Measurements from ENCODE around the gene IFFO2. TPM values are rescaled to one million over a fixed set of nuclear protein-coding genes. Genes with fewer than 3 reads are reported as not detected.
A peak's percentile ranks its signal among the peaks of the same experiment; 100 is the strongest.

IFFO2 gene
- total and polyA plus RNA-seq, 2 of the 13 experiments (the other 11 are each of a cell fraction or from before 2014, with no cell fraction given) = 7.3 to 16.7 TPM

GRCh38 chr1:18946550-18947381 lies 9.7 kb downstream of the IFFO2 start:
- CTCF ChIA-PET (ENCODE audit: low intra/inter-chr PET ratio, low total read pairs) = no interaction called here
- no peak for ATAC-seq
- BruUV-seq (replicated peaks) = no TSS peak

More at GRCh38 chr1:18946550-18947381, 9.7 kb downstream of the IFFO2 start:
- Histone ChIP-seq H2AFZ (ENCODE audit: low read length) (no peak overlapping the region), H4K20me1 (ENCODE audit: insufficient read depth, low read length) (no peaks in the 10 kb centered on the region; the same call in 1 of the 2 replicates), H3K27ac (ENCODE audit: extremely low read length, insufficient read depth, low read length) (peak overlapping the region; percentile 36), H3K9me3 (ENCODE audit: low read length) (no peaks in the 10 kb centered on the region), H3K4me2 (ENCODE audit: low read depth, low read length) (no peak overlapping the region), H3K79me2 (ENCODE audit: insufficient read depth, low read length) (peaks cover 79% of the 10 kb centered on the region), H3K36me3 (replicated peaks in 1 of 2; ENCODE audit: control insufficient read depth in 1 of 2, insufficient read depth in 2 of 2, low read length in 2 of 2) (peaks cover 0 to 4% of the 10 kb centered on the region in 2 experiments; a peak in 1 of 5 replicates), H3K9ac (ENCODE audit: insufficient read depth, low read depth, low read length) (0 out of 2 replicates have a peak overlapping the region, but pooled peaks have one; percentile 17), H3K27me3 (ENCODE audit: control insufficient read depth in 1 of 2, insufficient read depth in 2 of 2, low read length in 2 of 2) (no peaks in the 10 kb centered on the region), H3K4me3 (replicated peaks in 1 of 3; ENCODE audit: insufficient read depth in 1 of 3, low read depth in 2 of 3, low read length in 3 of 3) (no peak overlapping the region), H3K4me1 (ENCODE audit: insufficient read depth, low read length) (peaks cover 78% of the 10 kb centered on the region)
- POLR2A ChIA-PET = no interaction called here
- 89% methylated on average over 14 of the region's 15 CpGs for WGBS (ENCODE audit: low lambda C conversion rate)
- DNase-seq (ENCODE audit: low spot score) (no peak), FAIRE-seq (no peak)
- in situ Hi-C loops (cut with HindIII; ENCODE audit: extremely low pct_ligation_motif_present, low pct_unique_long_range_greater_than_20kb) (loop anchor here (5.0 kb wide), 1 partner anchor 39 kb away; no protein-coding TSS in a partner anchor), intact Hi-C loops (cut with micrococcal nuclease; ENCODE audit: unreplicated experiment) (no loop called here)
- TF ChIP-seq ADNP (CRISPR knock-in tag; IDR thresholded peaks at IDR 0.05) (0 out of 2 replicates have a peak, but pooled peaks have one; percentile 36), ZNF383 (CRISPR knock-in tag; IDR thresholded peaks at IDR 0.05; ENCODE audit: borderline replicate concordance) (no peak), ATF4 (CRISPR knock-in tag; IDR thresholded peaks at IDR 0.05) (no peak), ZC3H13 (CRISPR knock-in tag; IDR thresholded peaks at IDR 0.05) (no peak), ZMYM3 (CRISPR knock-in tag; IDR thresholded peaks at IDR 0.05) (peak; percentile 75), ZNF672 (CRISPR knock-in tag; IDR thresholded peaks at IDR 0.05) (no peak), GZF1 (CRISPR knock-in tag; IDR thresholded peaks at IDR 0.05) (no peak), ZFX (CRISPR knock-in tag; IDR thresholded peaks at IDR 0.05; ENCODE audit: low read depth) (0 out of 2 replicates have a peak, but pooled peaks have one; percentile 18), ESRRA (CRISPR knock-in tag; IDR thresholded peaks at IDR 0.05; ENCODE audit: low read depth) (no peak), GTF2F1 (IDR thresholded peaks at IDR 0.05; ENCODE audit: low read length) (no peak), ZNF629 (CRISPR knock-in tag; conservative IDR thresholded peaks at IDR 0.05) (peak; percentile 94), ARID2 (CRISPR knock-in tag; IDR thresholded peaks at IDR 0.05; ENCODE audit: borderline replicate concordance) (no peak), MYNN (CRISPR knock-in tag; IDR thresholded peaks at IDR 0.05; ENCODE audit: low read depth) (no peak), ZNF142 (CRISPR knock-in tag; IDR thresholded peaks at IDR 0.05) (no peak)
